Esophagus squamous epithelium (tissue), 4 donors: Measurements from ENCODE around the gene UTRN.

Source experiments
- CTCF ChIP-seq, 6 experiments: fragments of 450-650 bp in 4 of 6; fragments of 200-600 bp in 2 of 6; sonication (generic) in 2 of 6; IDR thresholded peaks; one replicate each; pipeline ENCODE4 v1.5.1; 2016 to 2019; ENCODE audit warnings: antibody characterized with exemption in 6 of 6, mild to moderate bottlenecking in 4 of 6, moderate library complexity in 4 of 6
- POLR2A ChIP-seq, 4 donors: fragments of 450-650 bp; IDR thresholded peaks; one replicate each; pipeline ENCODE4 v1.6.1; 2017; ENCODE audit warnings: antibody characterized with exemption in 4 of 4, mild to moderate bottlenecking in 4 of 4, moderate library complexity in 3 of 4

- TF ChIP-seq CTCF (IDR thresholded peaks at IDR 0.05) (no peak), POLR2A (IDR thresholded peaks at IDR 0.05) (no peak)
Observed at GRCh38 chr6:144327081-144327480, 41.9 kb downstream of the UTRN start.
